ENCODE data around the gene MRC1.

MRC1 gene

GRCh38 chr10:17808971-17809841 lies at the start of gene MRC1:
Gene MRC1, plus strand, starts transcription at chr10:17809348. Its CDS starts 118 bp downstream, at chr10:17809466.
- no peak within 1 kb of the TSS for H3K4me3 ChIP-seq (ENCODE audit: low read depth, low read length)
- DNase-seq (ENCODE audit: low read depth) = no peak

GRCh38 chr10:17764142-17764541 lies 45.0 kb upstream of the MRC1 start:
- no peak for DNase-seq (ENCODE audit: low read depth)

GRCh38 chr10:17765602-17766001 lies 43.5 kb upstream of the MRC1 start:
- no peak for DNase-seq (ENCODE audit: low read depth)
- H3K4me3 ChIP-seq (ENCODE audit: low read depth, low read length) = no peak overlapping the region

More at GRCh38 chr10:17764142-17764541, 45.0 kb upstream of the MRC1 start:
- H3K4me3 ChIP-seq (ENCODE audit: low read depth, low read length) = no peak overlapping the region

- DNase-seq (ENCODE audit: low read depth) = no peak
- H3K4me3 ChIP-seq (ENCODE audit: low read depth, low read length) = no peak overlapping the region
Observed at GRCh38 chr10:17766731-17767130, 42.4 kb upstream of the MRC1 start.

- no peak overlapping the region for H3K4me3 ChIP-seq (ENCODE audit: low read depth, low read length)
- DNase-seq (ENCODE audit: low read depth) = no peak
Observed at GRCh38 chr10:17768496-17768895, 40.7 kb upstream of the MRC1 start.

GRCh38 chr10:17768957-17769356 lies 40.2 kb upstream of the MRC1 start:
- H3K4me3 ChIP-seq (ENCODE audit: low read depth, low read length) = no peak overlapping the region
- no peak for DNase-seq (ENCODE audit: low read depth)

- DNase-seq (ENCODE audit: low read depth) = no peak
- no peak overlapping the region for H3K4me3 ChIP-seq (ENCODE audit: low read depth, low read length)
Observed at GRCh38 chr10:17771017-17771416, 38.1 kb upstream of the MRC1 start.

GRCh38 chr10:17779784-17780183 lies 29.4 kb upstream of the MRC1 start:
- no peak for DNase-seq (ENCODE audit: low read depth)
- H3K4me3 ChIP-seq (ENCODE audit: low read depth, low read length) = no peak overlapping the region

- H3K4me3 ChIP-seq (ENCODE audit: low read depth, low read length) = no peak overlapping the region
- no peak for DNase-seq (ENCODE audit: low read depth)
Observed at GRCh38 chr10:17780727-17781126, 28.4 kb upstream of the MRC1 start.

- no peak for DNase-seq (ENCODE audit: low read depth)
- no peak overlapping the region for H3K4me3 ChIP-seq (ENCODE audit: low read depth, low read length)
Observed at GRCh38 chr10:17781856-17782255, 27.3 kb upstream of the MRC1 start.

GRCh38 chr10:17782921-17783665 lies 26.1 kb upstream of the MRC1 start:
- no peak overlapping the region for H3K4me3 ChIP-seq (ENCODE audit: low read depth, low read length)
- DNase-seq (ENCODE audit: low read depth) = peak; percentile 36

GRCh38 chr10:17783751-17784150 lies 25.4 kb upstream of the MRC1 start:
- DNase-seq (ENCODE audit: low read depth) = no peak

GRCh38 chr10:17784688-17785087 lies 24.5 kb upstream of the MRC1 start:
- no peak for DNase-seq (ENCODE audit: low read depth)
- no peak overlapping the region for H3K4me3 ChIP-seq (ENCODE audit: low read depth, low read length)

More at GRCh38 chr10:17783751-17784150, 25.4 kb upstream of the MRC1 start:
- H3K4me3 ChIP-seq (ENCODE audit: low read depth, low read length) = no peak overlapping the region

- no peak overlapping the region for H3K4me3 ChIP-seq (ENCODE audit: low read depth, low read length)
- DNase-seq (ENCODE audit: low read depth) = no peak
Observed at GRCh38 chr10:17785276-17785930, 23.7 kb upstream of the MRC1 start.

- peak; percentile 81 for DNase-seq (ENCODE audit: low read depth)
Observed at GRCh38 chr10:17787087-17787961, 21.8 kb upstream of the MRC1 start.

GRCh38 chr10:17788646-17789045 lies 20.5 kb upstream of the MRC1 start:
- H3K4me3 ChIP-seq (ENCODE audit: low read depth, low read length) = no peak overlapping the region
- DNase-seq (ENCODE audit: low read depth) = no peak

More at GRCh38 chr10:17787087-17787961, 21.8 kb upstream of the MRC1 start:
- no peak overlapping the region for H3K4me3 ChIP-seq (ENCODE audit: low read depth, low read length)

GRCh38 chr10:17789396-17789795 lies 19.8 kb upstream of the MRC1 start:
- DNase-seq (ENCODE audit: low read depth) = no peak
- no peak overlapping the region for H3K4me3 ChIP-seq (ENCODE audit: low read depth, low read length)

GRCh38 chr10:17790651-17791050 lies 18.5 kb upstream of the MRC1 start:
- H3K4me3 ChIP-seq (ENCODE audit: low read depth, low read length) = no peak overlapping the region
- no peak for DNase-seq (ENCODE audit: low read depth)

- DNase-seq (ENCODE audit: low read depth) = no peak
- no peak overlapping the region for H3K4me3 ChIP-seq (ENCODE audit: low read depth, low read length)
Observed at GRCh38 chr10:17792991-17793390, 16.2 kb upstream of the MRC1 start.

Measured in skeletal muscle cell (primary cell).